ENCODE results near the gene OOEP. TPM values are rescaled to one million over a fixed set of nuclear protein-coding genes. Genes with fewer than 3 reads are reported as not detected.

The OOEP gene
- total RNA-seq, 1 donor from 2014 or later = not detected

GRCh38 chr6:73348550-73349204 lies 21.0 kb downstream of the OOEP start:
- DNase-seq (ENCODE audit: low spot score in 2 of 2) = no peak
- H3K9me3 ChIP-seq = no peaks in the 10 kb centered on the region
- H3K36me3 ChIP-seq = no peaks in the 10 kb centered on the region
- no peak overlapping the region for H3K27ac ChIP-seq
- TF ChIP-seq, protein P1, sequence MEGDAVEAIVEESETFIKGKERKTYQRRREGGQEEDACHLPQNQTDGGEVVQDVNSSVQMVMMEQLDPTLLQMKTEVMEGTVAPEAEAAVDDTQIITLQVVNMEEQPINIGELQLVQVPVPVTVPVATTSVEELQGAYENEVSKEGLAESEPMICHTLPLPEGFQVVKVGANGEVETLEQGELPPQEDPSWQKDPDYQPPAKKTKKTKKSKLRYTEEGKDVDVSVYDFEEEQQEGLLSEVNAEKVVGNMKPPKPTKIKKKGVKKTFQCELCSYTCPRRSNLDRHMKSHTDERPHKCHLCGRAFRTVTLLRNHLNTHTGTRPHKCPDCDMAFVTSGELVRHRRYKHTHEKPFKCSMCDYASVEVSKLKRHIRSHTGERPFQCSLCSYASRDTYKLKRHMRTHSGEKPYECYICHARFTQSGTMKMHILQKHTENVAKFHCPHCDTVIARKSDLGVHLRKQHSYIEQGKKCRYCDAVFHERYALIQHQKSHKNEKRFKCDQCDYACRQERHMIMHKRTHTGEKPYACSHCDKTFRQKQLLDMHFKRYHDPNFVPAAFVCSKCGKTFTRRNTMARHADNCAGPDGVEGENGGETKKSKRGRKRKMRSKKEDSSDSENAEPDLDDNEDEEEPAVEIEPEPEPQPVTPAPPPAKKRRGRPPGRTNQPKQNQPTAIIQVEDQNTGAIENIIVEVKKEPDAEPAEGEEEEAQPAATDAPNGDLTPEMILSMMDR (IDR thresholded peaks at IDR 0.05) = no peak
- H3K27me3 ChIP-seq = no peaks in the 10 kb centered on the region
- H3K4me3 ChIP-seq = no peak overlapping the region
- intact Hi-C loops (cut with DNase I) = no loop called here
- no peaks in the 10 kb centered on the region for H3K4me1 ChIP-seq

DNA sequence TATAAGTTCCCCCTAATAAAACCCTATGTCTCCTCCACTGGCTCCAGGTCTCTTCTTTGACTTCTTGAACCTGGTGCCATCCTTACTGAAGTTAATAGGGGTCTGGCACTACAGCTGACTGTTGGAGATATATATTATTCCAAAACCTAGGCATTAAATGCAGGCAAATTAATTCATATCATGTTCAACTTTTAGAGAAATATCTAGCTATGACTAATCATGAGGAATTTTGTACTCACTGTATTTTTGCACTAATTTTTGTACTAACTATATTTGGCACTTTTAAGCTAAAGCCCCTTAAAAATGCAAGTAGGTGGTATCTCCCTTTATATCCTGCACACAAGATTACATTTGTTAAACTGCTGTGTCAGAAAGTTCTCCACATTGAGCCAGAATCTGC lies 26.5 kb downstream of the OOEP start:
- no peak overlapping the region for H3K27ac ChIP-seq
- DNase-seq (ENCODE audit: low spot score in 2 of 2) = no peak
- TF ChIP-seq, protein P1 (IDR thresholded peaks at IDR 0.05) = no peak
- no peaks in the 10 kb centered on the region for H3K4me1 ChIP-seq
- no peak overlapping the region for H3K4me3 ChIP-seq
- intact Hi-C loops (cut with DNase I) = no loop called here
- H3K27me3 ChIP-seq = no peaks in the 10 kb centered on the region
- H3K36me3 ChIP-seq = no peaks in the 10 kb centered on the region
- H3K9me3 ChIP-seq = no peaks in the 10 kb centered on the region

GRCh38 chr6:73342174-73342573 lies 27.5 kb downstream of the OOEP start:
- H3K27ac ChIP-seq = no peak overlapping the region
- no peaks in the 10 kb centered on the region for H3K9me3 ChIP-seq
- DNase-seq (ENCODE audit: low spot score in 2 of 2) = no peak
- H3K4me3 ChIP-seq = no peak overlapping the region
- H3K27me3 ChIP-seq = no peaks in the 10 kb centered on the region
- intact Hi-C loops (cut with DNase I) = no loop called here
- no peaks in the 10 kb centered on the region for H3K36me3 ChIP-seq
- TF ChIP-seq, protein P1 (IDR thresholded peaks at IDR 0.05) = no peak
- no peaks in the 10 kb centered on the region for H3K4me1 ChIP-seq

GRCh38 chr6:73341335-73341734 lies 28.4 kb downstream of the OOEP start:
- no peak overlapping the region for H3K27ac ChIP-seq
- H3K4me3 ChIP-seq = no peak overlapping the region
- DNase-seq (ENCODE audit: low spot score in 2 of 2) = no peak
- H3K4me1 ChIP-seq = no peaks in the 10 kb centered on the region
- no peaks in the 10 kb centered on the region for H3K27me3 ChIP-seq
- H3K36me3 ChIP-seq = no peaks in the 10 kb centered on the region
- no peaks in the 10 kb centered on the region for H3K9me3 ChIP-seq
- TF ChIP-seq, protein P1 (IDR thresholded peaks at IDR 0.05) = no peak
- intact Hi-C loops (cut with DNase I) = no loop called here

GRCh38 chr6:73340048-73340447 lies 29.6 kb downstream of the OOEP start:
- intact Hi-C loops (cut with DNase I) = no loop called here
- Histone ChIP-seq H3K4me3 (no peak overlapping the region), H3K4me1 (no peaks in the 10 kb centered on the region), H3K9me3 (no peaks in the 10 kb centered on the region), H3K36me3 (no peaks in the 10 kb centered on the region), H3K27me3 (no peaks in the 10 kb centered on the region), H3K27ac (no peak overlapping the region)
- TF ChIP-seq, protein P1 (IDR thresholded peaks at IDR 0.05) = no peak
- no peak for DNase-seq (ENCODE audit: low spot score in 2 of 2)

GRCh38 chr6:73339340-73339739 lies 30.4 kb downstream of the OOEP start:
- TF ChIP-seq, protein P1 (IDR thresholded peaks at IDR 0.05) = no peak
- H3K36me3 ChIP-seq = no peaks in the 10 kb centered on the region
- no peak overlapping the region for H3K4me3 ChIP-seq
- intact Hi-C loops (cut with DNase I) = no loop called here
- no peaks in the 10 kb centered on the region for H3K4me1 ChIP-seq
- no peak for DNase-seq (ENCODE audit: low spot score in 2 of 2)
- H3K27ac ChIP-seq = no peak overlapping the region
- H3K27me3 ChIP-seq = no peaks in the 10 kb centered on the region
- H3K9me3 ChIP-seq = no peaks in the 10 kb centered on the region

Data from ascending aorta (tissue), 2 donors.